Raji (cell line): ENCODE measurements around the gene UEVLD.

ENCODE experiments used
- POLR2A ChIP-seq: IDR thresholded peaks from 2 replicates; pipeline ENCODE4 v1.6.1; 2011; ENCODE audit warnings: low read depth, low read length, control low read depth; ENCODE audit not compliant: insufficient read depth

The UEVLD gene

GRCh38 chr11:18588297-18589252 lies at the start of gene UEVLD:
UEVLD (minus strand) TSS chr11:18588734; CDS start chr11:18588654, 80 bp downstream.
- TF ChIP-seq POLR2A: no peak

GRCh38 chr11:18634140-18635032 lies 45.9 kb upstream of the UEVLD start, which contains the start of gene SPTY2D1:
SPTY2D1 (minus strand) TSS chr11:18634342; CDS start chr11:18634257, 85 bp downstream.
- peak; percentile 99 for TF ChIP-seq POLR2A

GRCh38 chr11:18633256-18634139 lies 45.0 kb upstream of the UEVLD start:
- TF ChIP-seq POLR2A: 0 out of 2 replicates have a peak, but pooled peaks have one; percentile 27

GRCh38 chr11:18632841-18633240 lies 44.3 kb upstream of the UEVLD start:
- TF ChIP-seq POLR2A: no peak

- no peak for TF ChIP-seq POLR2A
Measured at GRCh38 chr11:18624161-18624560, 35.6 kb upstream of the UEVLD start.

GRCh38 chr11:18623707-18624106 lies 35.2 kb upstream of the UEVLD start:
- TF ChIP-seq POLR2A: no peak

- TF ChIP-seq POLR2A: no peak
Measured at GRCh38 chr11:18618342-18619025, 29.9 kb upstream of the UEVLD start.

- no peak for TF ChIP-seq POLR2A
Measured at GRCh38 chr11:18617688-18618341, 29.3 kb upstream of the UEVLD start.

GRCh38 chr11:18615628-18616392 lies 27.3 kb upstream of the UEVLD start:
- no peak for TF ChIP-seq POLR2A

GRCh38 chr11:18614667-18615066 lies 26.1 kb upstream of the UEVLD start:
- no peak for TF ChIP-seq POLR2A

- TF ChIP-seq POLR2A: no peak
Measured at GRCh38 chr11:18612394-18612793, 23.9 kb upstream of the UEVLD start.

GRCh38 chr11:18611196-18611595 lies 22.7 kb upstream of the UEVLD start:
- TF ChIP-seq POLR2A: no peak

- TF ChIP-seq POLR2A: no peak
Measured at GRCh38 chr11:18608376-18608775, 19.8 kb upstream of the UEVLD start.
